NCI-H2107 treated with DMSO at 0.1 percent for 48 hours (cell line): ENCODE data around the gene RAMP1.
"Not testable (repeated sequence)": the region's sequence is repeated elsewhere in the genome, so short reads cannot be mapped to it uniquely, and the experiment has no call there.

Source experiments
- DNase-seq: peaks from one replicate; lab custom pipeline; 2025; ENCODE audit not compliant: unreplicated experiment; lab: John Stamatoyannopoulos, UW

RAMP1 gene

DNA sequence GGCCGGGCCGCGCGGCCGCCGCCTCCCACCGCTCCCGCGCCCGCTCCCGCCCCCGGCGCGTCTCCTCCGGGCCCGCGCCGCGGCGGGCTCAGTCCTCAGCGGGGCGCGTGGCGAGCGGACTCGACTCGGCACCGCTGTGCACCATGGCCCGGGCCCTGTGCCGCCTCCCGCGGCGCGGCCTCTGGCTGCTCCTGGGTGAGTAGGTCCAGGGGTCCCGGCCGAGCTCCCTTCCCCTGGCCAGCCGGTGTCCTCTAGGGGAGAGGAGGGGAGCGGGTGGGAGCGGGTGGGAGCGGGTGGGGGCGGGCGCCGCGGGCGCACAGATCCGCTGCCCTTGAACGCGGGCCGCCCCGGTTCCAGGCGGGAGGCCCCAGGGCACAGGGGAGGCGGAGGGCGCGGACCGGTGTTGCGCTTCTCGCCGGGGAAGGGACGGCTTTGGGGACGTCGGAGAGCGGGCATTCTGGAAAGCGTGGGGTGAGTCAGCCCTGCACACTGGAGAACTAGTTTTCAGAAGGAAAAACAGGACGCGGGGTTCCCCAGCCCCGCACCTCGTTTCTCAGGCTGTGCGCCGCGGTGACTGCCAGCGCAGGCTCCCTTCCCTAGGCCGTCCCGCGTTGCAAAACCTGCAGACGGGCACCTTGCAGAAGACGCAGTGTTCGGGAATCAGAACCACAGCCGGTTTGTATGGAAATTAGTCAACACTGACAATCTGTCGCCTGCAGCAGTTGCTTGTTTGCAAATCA is at the start of gene RAMP1:
Gene RAMP1, plus strand, starts transcription at position 91 of the 740 bp plus-strand sequence. Its CDS starts 53 bp downstream, at position 144.
- DNase-seq, result no peak

- no peak for DNase-seq
Measured at GRCh38 chr2:237815637-237816036, 43.8 kb upstream of the RAMP1 start.

DNA sequence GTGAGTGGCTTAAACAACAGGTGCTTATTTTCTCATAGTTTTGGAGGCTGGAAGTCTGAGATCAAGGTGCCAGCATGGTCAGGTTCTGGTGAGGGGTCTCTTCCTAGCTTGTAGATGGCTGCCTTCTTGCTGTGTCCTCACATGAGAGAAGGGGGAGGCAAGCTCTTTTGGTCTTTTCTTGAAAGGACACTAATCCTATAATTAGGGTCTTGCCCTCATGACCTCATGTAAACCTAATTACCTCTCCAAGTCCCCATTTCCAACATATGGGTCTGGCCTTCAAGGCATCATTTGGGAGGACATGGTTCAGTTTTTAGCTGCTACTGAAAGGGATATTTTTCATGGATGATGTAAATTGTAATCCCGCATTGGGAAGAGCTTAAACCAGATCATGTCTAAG is 42.9 kb upstream of the RAMP1 start:
- DNase-seq, result no peak

DNA sequence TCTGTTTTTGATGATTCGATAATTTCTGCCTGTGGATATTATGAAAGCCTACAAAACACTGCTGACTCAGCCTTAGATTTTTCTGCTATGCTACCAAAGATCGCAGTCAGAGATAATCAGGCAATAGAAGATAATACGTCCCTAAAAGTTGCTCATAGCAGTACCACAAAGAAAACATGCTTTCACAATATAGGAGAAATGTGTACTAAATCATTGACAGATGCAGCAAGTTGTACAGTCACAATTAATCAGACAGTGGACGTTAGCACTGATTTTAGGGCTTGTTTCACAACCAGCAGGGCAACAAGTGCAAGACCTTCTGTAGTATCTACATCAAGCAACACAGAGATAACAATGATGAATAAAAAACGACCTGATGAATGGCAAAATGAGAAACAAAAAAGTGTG is 41.4 kb upstream of the RAMP1 start:
- no peak for DNase-seq

GRCh38 chr2:237819231-237819630 is 40.2 kb upstream of the RAMP1 start:
- no peak for DNase-seq

DNA sequence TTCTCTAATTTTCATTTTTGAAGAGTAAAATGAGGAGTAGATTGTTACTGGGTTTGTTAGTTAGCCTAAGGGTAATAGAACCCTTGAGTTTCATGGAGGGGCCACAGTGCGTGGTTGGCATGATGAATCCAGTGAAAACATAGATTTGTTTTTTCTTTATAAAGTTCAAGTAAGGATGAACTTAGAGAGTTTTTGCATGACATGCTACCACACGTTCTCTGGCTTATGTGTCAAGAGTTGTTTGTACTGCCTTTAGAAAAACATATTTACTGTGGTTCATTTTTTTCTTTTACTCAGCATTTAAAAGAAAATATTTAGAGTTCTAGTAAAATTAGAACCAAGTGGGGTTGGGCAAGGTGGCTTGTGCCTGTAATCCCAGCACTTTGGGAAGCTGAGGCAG is 39.0 kb upstream of the RAMP1 start:
- DNase-seq, result no peak

DNA sequence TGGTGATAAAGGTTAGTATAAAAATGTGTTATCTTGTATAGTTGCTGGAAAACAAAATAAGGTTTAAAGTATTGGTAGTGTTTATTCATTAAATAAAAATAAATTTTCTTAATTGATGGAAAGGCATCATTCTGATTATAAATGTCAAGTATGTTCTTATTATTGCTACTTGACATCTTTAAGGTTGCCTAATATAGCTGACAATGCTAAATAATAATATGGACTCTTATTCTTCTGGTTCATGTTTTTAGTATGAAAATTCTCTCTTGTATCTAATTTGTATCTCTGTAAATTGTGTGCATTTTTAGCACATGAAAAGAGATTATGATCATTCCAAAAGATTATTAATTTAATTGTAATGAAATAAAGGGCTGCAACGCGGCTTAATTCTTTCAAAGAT is 35.9 kb upstream of the RAMP1 start:
- DNase-seq, result no peak

DNA sequence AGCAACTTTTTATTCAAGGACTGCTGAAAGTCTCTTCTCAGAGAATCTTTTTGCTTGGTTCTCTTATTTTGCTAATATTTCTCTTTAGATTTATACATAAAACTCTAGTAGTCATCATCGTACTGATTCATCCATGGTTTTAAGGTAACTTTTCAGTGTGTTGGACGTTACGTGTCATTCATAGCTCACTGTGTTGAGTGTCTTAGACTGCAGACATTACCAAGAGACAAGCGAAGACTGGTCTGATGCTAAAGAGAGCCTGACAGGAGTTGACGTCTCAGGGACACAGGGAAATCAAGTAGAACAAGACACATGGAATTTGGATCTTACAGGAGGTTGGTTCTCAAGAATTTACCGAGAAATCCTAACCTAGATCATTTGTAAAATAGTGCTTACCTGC is 35.3 kb upstream of the RAMP1 start:
- no peak for DNase-seq

DNA sequence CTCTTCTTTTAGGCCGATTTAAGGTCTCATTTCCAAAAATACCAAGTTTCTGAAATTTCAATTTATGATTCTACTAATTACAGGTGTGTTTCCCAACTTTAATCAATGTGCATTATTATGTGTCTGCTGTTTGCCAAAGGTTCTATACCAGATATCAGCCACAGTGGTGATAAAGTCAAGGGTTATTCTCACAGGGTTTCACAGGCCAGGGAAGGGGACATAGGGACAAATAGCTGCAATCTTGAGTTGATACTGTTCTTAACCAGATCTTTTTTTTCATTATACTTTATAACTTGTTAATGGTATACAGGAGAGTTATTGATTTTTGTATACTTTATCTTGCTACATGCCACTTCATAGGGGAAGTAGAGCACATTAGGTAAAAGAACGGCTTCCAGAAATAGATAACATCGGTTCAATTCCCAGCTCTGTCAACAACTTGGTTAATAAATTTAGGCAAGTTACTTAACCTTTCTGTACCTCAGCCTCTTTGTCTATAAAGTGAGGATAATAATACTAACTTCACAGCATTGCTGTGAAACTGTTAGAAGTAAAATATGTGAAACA is 31.9 kb upstream of the RAMP1 start:
- no peak for DNase-seq

DNA sequence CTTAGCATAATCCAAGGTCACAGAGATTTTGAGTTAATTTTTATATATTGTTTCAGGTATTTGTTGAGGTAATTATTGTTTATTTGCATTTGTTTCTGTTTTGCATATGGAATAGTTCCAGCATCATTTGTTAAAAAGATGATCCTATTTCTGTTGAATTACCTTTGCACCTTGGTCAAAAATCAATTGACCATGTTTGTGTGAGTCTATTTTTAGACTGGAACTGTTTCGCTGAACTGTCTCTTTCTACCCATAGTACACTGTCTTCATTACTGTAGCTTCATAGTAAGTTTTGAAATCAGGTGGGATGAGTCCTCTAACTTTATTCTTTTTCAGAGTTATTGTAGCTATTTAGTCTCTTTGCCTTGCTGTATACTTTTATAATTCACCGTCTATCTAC is 28.9 kb upstream of the RAMP1 start:
- no peak for DNase-seq

GRCh38 chr2:237833546-237833945 is 25.9 kb upstream of the RAMP1 start:
- no peak for DNase-seq

- no peak for DNase-seq
Measured at GRCh38 chr2:237835372-237835771, 24.1 kb upstream of the RAMP1 start.

DNA sequence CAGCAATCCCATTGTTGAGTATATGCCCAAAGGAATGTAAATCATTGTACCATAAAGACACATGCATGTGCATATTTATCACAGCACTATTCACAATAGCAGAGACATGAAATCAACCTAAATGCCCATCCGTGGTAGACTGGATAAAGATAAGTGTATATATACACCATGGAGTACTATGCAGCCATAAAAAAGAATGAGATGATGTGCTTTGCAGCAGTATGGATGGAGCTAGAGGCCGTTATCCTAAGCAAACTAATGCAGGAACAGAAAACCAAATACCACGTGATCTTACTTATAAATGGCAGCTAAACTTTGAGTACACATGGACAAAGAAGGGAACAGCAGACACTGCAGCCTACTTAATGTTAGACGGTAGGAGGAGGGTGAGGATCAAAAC is 18.4 kb upstream of the RAMP1 start:
- no peak for DNase-seq

DNA sequence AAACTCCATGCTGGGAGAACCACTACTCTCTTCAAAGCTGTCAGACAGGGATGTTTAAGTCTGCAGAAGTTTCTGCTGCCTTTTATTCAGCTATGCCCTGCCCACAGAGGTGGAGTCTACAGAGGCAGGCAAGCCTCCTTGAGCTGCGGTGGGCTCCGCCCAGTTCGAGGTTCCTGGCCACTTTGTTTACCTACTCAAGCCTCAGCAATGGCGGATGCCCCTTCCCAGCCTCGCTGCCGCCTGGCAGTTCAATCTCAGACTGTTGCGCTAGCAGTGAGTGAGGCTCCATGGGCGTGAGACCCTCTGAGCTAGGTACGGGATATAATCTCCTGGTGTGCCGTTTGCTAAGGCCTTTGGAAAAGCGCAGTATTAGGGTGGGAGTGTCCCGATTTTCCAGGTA is 10.5 kb upstream of the RAMP1 start:
- DNase-seq, result not testable (repeated sequence)

- no peak for DNase-seq
Measured at GRCh38 chr2:237854295-237854694, 5.1 kb upstream of the RAMP1 start.

DNA sequence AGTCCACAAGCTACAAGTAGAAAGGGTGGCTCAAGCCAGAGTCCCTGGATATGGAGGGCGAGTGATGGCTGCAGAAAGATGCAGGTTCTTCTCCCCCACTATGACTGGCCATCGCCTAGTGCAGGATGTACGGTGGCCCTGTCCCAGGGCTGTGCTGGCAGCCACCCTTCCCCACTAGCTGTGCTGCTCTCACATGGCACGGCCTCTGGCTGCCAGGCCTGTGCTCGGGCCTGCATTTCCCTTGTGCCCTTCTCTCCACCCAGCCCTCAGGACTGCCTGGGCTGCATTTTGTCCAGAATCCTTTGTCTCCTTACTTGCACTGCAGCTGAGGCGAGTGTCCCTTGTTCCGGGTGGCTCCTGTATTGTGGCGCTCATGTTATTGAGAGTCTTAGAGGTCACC is 1.6 kb upstream of the RAMP1 start:
- DNase-seq, result no peak

DNA sequence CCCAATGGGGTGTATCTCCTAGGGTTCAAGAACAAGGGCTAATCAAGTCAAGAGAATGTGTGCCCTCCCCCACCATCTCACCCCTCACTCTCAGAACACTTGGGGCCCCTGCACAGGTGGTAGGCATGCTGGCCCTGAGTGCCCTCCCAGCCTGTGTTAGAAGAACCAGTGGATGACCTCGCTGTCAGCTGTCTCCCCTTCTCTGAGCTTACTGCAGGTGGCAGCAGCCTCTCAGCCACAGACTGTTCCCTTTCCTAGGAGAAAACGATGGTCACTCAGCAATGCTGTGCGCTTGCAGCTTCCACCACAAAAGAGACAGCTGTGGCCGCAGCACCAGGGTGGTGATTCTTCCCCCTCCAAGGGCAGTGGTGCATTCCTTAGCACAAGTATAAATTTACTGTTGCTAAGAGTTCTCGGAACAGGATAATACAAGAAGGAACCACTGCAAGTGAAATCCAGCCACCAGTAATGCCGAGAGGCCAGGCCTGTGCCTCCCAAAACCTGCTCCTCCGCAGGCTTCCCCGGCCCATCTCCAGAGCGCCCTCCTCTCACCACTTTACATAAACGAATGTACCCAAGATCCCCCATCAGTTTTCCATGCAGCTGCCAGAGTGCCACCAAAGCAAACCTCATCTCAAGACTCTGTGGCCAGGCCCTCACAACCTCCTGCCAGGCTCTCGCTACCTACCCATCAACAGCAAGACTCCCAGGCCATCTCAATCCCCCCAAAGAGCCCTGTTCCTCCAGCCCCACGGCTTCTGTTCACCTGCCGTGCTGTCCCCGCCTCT is 935 bp upstream of the RAMP1 start:
- peak; percentile 48 for DNase-seq

- DNase-seq, result no peak
Measured at GRCh38 chr2:237859082-237859433, 365 bp upstream of the RAMP1 start.

- no peak for DNase-seq
Measured at GRCh38 chr2:237860273-237860935, 981 bp downstream of the RAMP1 start.

DNA sequence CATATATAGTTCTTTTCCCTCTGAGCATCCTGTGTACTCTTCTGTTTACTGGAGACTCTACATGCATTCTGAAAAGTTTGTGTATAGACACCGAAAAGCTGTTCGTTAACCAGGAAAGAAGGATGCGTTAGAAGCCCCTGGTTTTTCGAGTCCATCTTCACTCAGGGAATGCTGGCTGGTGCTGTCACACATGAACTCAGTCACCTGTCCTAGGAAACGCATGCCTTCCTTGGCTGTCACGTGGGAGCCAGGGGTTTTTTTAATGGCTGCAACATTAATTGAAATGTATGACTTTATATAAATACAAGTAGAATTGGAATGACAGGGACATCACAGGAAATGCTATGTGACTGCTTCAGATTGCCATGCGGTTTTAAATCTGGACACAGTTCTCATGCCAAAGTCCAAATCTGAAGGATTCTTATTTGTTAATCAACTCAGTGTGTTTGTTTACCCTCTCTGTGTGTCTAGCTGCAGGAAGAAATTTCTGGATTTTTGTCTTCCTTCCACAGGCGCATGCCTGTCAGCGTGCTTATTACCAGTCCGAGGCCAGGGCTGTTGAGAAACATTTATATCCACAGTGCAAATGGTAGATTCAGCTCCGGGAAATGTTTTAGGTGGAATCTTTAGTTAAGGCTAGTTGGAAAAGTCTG is 2.6 kb downstream of the RAMP1 start:
- no peak for DNase-seq

GRCh38 chr2:237862528-237862895 is 3.1 kb downstream of the RAMP1 start:
- no peak for DNase-seq
